GM12878 (cell line): Measurements from ENCODE around the gene TMEM61.

Experiments
- CTCF ChIP-seq, 3 experiments: IDR thresholded peaks in 2 of 3; conservative IDR thresholded peaks in 1 of 3; 2 replicates each; pipeline ENCODE4 v1.5.1; 2011; ENCODE audit warnings: low read depth in 3 of 3, low read length in 3 of 3, mild to moderate bottlenecking in 3 of 3, control low read depth in 2 of 3, moderate library complexity in 2 of 3, inconsistent platforms in 1 of 3, mixed read lengths in 1 of 3; ENCODE audit not compliant: control insufficient read depth in 2 of 3, insufficient read depth in 1 of 3; ENCODE audit errors: extremely low read depth in 1 of 3
- NFXL1 ChIP-seq: fragments of 450-650 bp; IDR thresholded peaks from 2 replicates; pipeline ENCODE4 v1.6.1; 2017; ENCODE audit warnings: antibody characterized with exemption, mild to moderate bottlenecking, borderline replicate concordance
- POLR2AphosphoS5 ChIP-seq: IDR thresholded peaks from 2 replicates; pipeline ENCODE4 v1.6.1; 2011; ENCODE audit warnings: mild to moderate bottlenecking, low read length, inconsistent platforms
- TF ChIP-seq, protein P1 (sequence below): fragments of 450-650 bp; IDR thresholded peaks from 2 replicates; pipeline ENCODE4 v1.6.1; 2017; ENCODE audit warnings: mild to moderate bottlenecking, low read depth, inconsistent platforms; ENCODE audit not compliant: poor library complexity, severe bottlenecking
- TF ChIP-seq, protein P2 (sequence below): fragments of 150-350 bp; IDR thresholded peaks from 2 replicates; pipeline ENCODE4 v1.6.1; 2016; ENCODE audit warnings: low read depth, low read length

DNA sequence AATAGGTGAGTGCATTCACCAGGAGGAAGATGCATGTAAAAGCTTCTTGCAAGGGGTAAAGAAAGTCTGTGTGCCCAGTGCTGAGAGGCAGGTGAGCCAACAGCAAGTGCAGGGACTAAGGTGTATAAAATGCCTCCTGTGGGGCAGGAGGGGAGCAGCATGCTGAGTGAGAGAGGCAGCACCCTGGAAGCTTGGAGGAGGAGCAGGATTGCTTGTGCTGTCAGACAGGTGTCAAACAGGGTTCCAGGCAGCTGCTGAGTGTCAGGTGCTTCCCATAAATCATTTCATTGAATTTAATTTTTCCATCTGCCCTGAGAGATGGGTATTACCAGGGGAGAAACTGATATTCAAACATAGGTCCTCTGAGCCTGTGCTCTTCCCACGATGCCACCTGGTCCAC is 32.2 kb downstream of the TMEM61 start:
- TF ChIP-seq, protein P1, sequence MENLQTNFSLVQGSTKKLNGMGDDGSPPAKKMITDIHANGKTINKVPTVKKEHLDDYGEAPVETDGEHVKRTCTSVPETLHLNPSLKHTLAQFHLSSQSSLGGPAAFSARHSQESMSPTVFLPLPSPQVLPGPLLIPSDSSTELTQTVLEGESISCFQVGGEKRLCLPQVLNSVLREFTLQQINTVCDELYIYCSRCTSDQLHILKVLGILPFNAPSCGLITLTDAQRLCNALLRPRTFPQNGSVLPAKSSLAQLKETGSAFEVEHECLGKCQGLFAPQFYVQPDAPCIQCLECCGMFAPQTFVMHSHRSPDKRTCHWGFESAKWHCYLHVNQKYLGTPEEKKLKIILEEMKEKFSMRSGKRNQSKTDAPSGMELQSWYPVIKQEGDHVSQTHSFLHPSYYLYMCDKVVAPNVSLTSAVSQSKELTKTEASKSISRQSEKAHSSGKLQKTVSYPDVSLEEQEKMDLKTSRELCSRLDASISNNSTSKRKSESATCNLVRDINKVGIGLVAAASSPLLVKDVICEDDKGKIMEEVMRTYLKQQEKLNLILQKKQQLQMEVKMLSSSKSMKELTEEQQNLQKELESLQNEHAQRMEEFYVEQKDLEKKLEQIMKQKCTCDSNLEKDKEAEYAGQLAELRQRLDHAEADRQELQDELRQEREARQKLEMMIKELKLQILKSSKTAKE: no peak
- no peak for TF ChIP-seq POLR2AphosphoS5
- TF ChIP-seq, protein P2, sequence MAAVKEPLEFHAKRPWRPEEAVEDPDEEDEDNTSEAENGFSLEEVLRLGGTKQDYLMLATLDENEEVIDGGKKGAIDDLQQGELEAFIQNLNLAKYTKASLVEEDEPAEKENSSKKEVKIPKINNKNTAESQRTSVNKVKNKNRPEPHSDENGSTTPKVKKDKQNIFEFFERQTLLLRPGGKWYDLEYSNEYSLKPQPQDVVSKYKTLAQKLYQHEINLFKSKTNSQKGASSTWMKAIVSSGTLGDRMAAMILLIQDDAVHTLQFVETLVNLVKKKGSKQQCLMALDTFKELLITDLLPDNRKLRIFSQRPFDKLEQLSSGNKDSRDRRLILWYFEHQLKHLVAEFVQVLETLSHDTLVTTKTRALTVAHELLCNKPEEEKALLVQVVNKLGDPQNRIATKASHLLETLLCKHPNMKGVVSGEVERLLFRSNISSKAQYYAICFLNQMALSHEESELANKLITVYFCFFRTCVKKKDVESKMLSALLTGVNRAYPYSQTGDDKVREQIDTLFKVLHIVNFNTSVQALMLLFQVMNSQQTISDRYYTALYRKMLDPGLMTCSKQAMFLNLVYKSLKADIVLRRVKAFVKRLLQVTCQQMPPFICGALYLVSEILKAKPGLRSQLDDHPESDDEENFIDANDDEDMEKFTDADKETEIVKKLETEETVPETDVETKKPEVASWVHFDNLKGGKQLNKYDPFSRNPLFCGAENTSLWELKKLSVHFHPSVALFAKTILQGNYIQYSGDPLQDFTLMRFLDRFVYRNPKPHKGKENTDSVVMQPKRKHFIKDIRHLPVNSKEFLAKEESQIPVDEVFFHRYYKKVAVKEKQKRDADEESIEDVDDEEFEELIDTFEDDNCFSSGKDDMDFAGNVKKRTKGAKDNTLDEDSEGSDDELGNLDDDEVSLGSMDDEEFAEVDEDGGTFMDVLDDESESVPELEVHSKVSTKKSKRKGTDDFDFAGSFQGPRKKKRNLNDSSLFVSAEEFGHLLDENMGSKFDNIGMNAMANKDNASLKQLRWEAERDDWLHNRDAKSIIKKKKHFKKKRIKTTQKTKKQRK: no peak
- TF ChIP-seq NFXL1: no peak
- TF ChIP-seq CTCF (IDR thresholded peaks at IDR 0.05 in 2 of 3, conservative IDR thresholded peaks at IDR 0.05 in 1 of 3; ENCODE audit: control insufficient read depth in 2 of 3, extremely low read depth in 1 of 3, insufficient read depth in 1 of 3, low read depth in 3 of 3, low read length in 3 of 3): no peak
